Smooth muscle cell (in vitro differentiated cells): ENCODE results near the gene DTHD1. TPM values are rescaled to one million over a fixed set of nuclear protein-coding genes. Genes with fewer than 3 reads are reported as not detected.

ENCODE experiments used
- DNase-seq: peaks from one replicate; lab custom pipeline; 2025; ENCODE audit not compliant: unreplicated experiment; lab: John Stamatoyannopoulos, UW
- H2AFZ ChIP-seq: fragments of 200-600 bp; sonication (generic); 2 replicates; pipeline ENCODE4 v1.6.0; 2016; ENCODE audit warnings: antibody characterized with exemption, low read depth, mild to moderate bottlenecking
- H3F3A ChIP-seq: fragments of 200-600 bp; sonication (generic); 2 replicates; pipeline ENCODE4 v1.6.0; 2017; ENCODE audit warnings: antibody characterized with exemption, low read depth
- H3K27ac ChIP-seq: fragments of 200-600 bp; sonication (generic); 2 replicates; pipeline ENCODE4 v1.5.1; 2016; ENCODE audit warnings: low read depth, mild to moderate bottlenecking
- H3K27me3 ChIP-seq: fragments of 200-600 bp; sonication (generic); 2 replicates; pipeline ENCODE4 v1.6.1; 2016; ENCODE audit warnings: low read depth, mild to moderate bottlenecking
- H3K36me3 ChIP-seq: fragments of 200-600 bp; sonication (generic); 2 replicates; pipeline ENCODE4 v1.5.1; 2016; ENCODE audit warnings: low read depth
- H3K4me1 ChIP-seq: fragments of 200-600 bp; sonication (generic); 2 replicates; pipeline ENCODE4 v1.5.1; 2016; ENCODE audit warnings: low read depth
- H3K4me2 ChIP-seq: fragments of 200-600 bp; sonication (generic); 2 replicates; pipeline ENCODE4 v1.6.0; 2016; ENCODE audit warnings: mild to moderate bottlenecking
- H3K4me3 ChIP-seq: fragments of 200-600 bp; sonication (generic); 2 replicates; pipeline ENCODE4 v1.5.1; 2016; ENCODE audit warnings: mild to moderate bottlenecking
- H3K79me2 ChIP-seq: fragments of 200-600 bp; sonication (generic); 2 replicates; pipeline ENCODE4 v1.6.0; 2016; ENCODE audit warnings: low read depth, mild to moderate bottlenecking
- H3K9ac ChIP-seq: fragments of 200-600 bp; sonication (generic); 2 replicates; pipeline ENCODE4 v1.6.0; 2016; ENCODE audit warnings: low read depth
- H3K9me3 ChIP-seq: fragments of 200-600 bp; sonication (generic); replicated peaks from 2 replicates; pipeline ENCODE4 v1.5.1; 2016; ENCODE audit warnings: low read depth
- H4K20me1 ChIP-seq: fragments of 200-600 bp; sonication (generic); 2 replicates; pipeline ENCODE4 v1.6.0; 2016; ENCODE audit warnings: low read depth
- CTCF ChIP-seq: fragments of 200-600 bp; sonication (generic); IDR thresholded peaks from 2 replicates; pipeline ENCODE4 v1.5.1; 2017; ENCODE audit warnings: borderline replicate concordance, mild to moderate bottlenecking, antibody characterized with exemption; ENCODE audit not compliant: insufficient read depth, poor library complexity, severe bottlenecking
- WGBS: methylation state at CpG from one replicate; pipeline ENCODE4 v1.1.7; 2016; ENCODE audit warnings: low lambda C conversion rate; 5-methylcytosine and 5-hydroxymethylcytosine counted together
- polyA plus RNA-seq: library from polyadenylated mRNA; unstranded; fragments of >200 nt; fragmentation: Nextera tagmentation; extraction: Ambion mirVana; gene quantifications from 2 replicates; pipeline ENCODE4 v1.2.1, GENCODE V29; 2016
- total RNA-seq: library from RNA; depleted of rRNA; stranded (reverse); fragments of >200 nt; gene quantifications from 2 replicates; pipeline ENCODE4 v1.2.3, GENCODE V29; 2014

The DTHD1 gene
- total and polyA plus RNA-seq, 2 experiments from 2014 or later = not detected

GRCh38 chr4:36242629-36243354, 38.6 kb upstream of the DTHD1 start:
- peak overlapping the region; percentile 91 for H3K9ac ChIP-seq

GRCh38 chr4:36243355-36244256, 37.8 kb upstream of the DTHD1 start:
- 6% methylated on average over 25 of the region's 38 CpGs for WGBS
- peak overlapping the region; percentile 96 for H3K4me2 ChIP-seq

More at GRCh38 chr4:36242629-36243354, 38.6 kb upstream of the DTHD1 start:
- no peak for TF ChIP-seq CTCF
- no peak for DNase-seq
- no peaks in the 10 kb centered on the region for H3K4me1 ChIP-seq
- no peaks in the 10 kb centered on the region for H4K20me1 ChIP-seq
- H3K4me2 ChIP-seq = peak overlapping the region; percentile 96
- no peaks in the 10 kb centered on the region for H3K36me3 ChIP-seq
- WGBS = 63% methylated on average over 7 of the region's 7 CpGs
- no peaks in the 10 kb centered on the region for H3K9me3 ChIP-seq
- peak overlapping the region; percentile 78 for H3K4me3 ChIP-seq
- peak overlapping the region; percentile 84 for H3K27ac ChIP-seq
- H3K27me3 ChIP-seq = no peaks in the 10 kb centered on the region
- no peaks in the 10 kb centered on the region for H3F3A ChIP-seq
- no peaks in the 10 kb centered on the region for H3K79me2 ChIP-seq
- no peak overlapping the region for H2AFZ ChIP-seq

GRCh38 chr4:36244257-36245082, 36.9 kb upstream of the DTHD1 start, which contains the start of gene ARAP2:
ARAP2 (minus strand) TSS chr4:36244514; CDS start chr4:36229486, 15,028 bp downstream.
- no peak for DNase-seq
- H2AFZ ChIP-seq = peak within 1 kb of the TSS; percentile 90
- TF ChIP-seq CTCF = no peak
- H3K4me1 ChIP-seq = no peaks in the 10 kb centered on the region
- WGBS = 5% methylated on average over 27 of the region's 81 CpGs
- peak within 1 kb of the TSS; percentile 96 for H3K4me2 ChIP-seq
- H3K9ac ChIP-seq = peak within 1 kb of the TSS; percentile 91
- H3K27me3 ChIP-seq = no peaks in the 10 kb centered on the region
- no peaks in the 10 kb centered on the region for H4K20me1 ChIP-seq
- no peaks in the 10 kb centered on the region for H3F3A ChIP-seq
- H3K79me2 ChIP-seq = no peaks in the 10 kb centered on the region
- no peaks in the 10 kb centered on the region for H3K36me3 ChIP-seq
- H3K27ac ChIP-seq = peak within 1 kb of the TSS; percentile 84
- H3K4me3 ChIP-seq = peak within 1 kb of the TSS; percentile 78
- no peaks in the 10 kb centered on the region for H3K9me3 ChIP-seq

More at GRCh38 chr4:36243355-36244256, 37.8 kb upstream of the DTHD1 start:
- Histone ChIP-seq H3K27ac (peak overlapping the region; percentile 84), H4K20me1 (no peaks in the 10 kb centered on the region), H3K27me3 (no peaks in the 10 kb centered on the region), H3K79me2 (no peaks in the 10 kb centered on the region), H3K4me1 (no peaks in the 10 kb centered on the region), H2AFZ (peak overlapping the region; percentile 90), H3K9me3 (no peaks in the 10 kb centered on the region), H3K9ac (peak overlapping the region; percentile 91), H3K36me3 (no peaks in the 10 kb centered on the region), H3K4me3 (peak overlapping the region; percentile 78), H3F3A (no peaks in the 10 kb centered on the region)
- DNase-seq = no peak
- no peak for TF ChIP-seq CTCF
